NCI-H2227 treated with DMSO at 0.1 percent for 48 hours (cell line): ENCODE results near the gene CD300LG.
A peak's percentile ranks its signal among the peaks of the same experiment; 100 is the strongest.

ENCODE experiments used
- DNase-seq: peaks from one replicate; lab custom pipeline; 2025; lab: John Stamatoyannopoulos, UW

The CD300LG gene

DNA sequence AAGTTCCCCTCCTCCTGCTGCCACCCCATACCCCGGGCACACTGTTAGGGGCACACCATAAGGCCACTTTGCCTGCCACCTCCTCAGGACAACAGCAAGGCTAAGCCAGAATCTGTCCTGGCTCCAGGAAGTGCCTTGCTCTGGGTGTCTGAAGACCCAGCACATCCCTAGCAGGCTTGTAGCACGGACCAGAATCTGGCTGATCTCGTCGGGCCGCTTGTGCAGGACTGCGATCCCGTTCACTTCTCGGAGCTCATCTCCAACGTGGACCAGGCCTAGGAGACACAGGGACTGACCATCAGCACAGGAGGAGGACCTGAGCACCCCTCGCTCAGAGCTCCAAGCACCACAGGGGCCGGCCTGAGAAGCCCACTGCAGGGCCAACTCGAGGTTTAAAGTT, 21.4 kb upstream of the CD300LG start:
- DNase-seq: no peak

DNA sequence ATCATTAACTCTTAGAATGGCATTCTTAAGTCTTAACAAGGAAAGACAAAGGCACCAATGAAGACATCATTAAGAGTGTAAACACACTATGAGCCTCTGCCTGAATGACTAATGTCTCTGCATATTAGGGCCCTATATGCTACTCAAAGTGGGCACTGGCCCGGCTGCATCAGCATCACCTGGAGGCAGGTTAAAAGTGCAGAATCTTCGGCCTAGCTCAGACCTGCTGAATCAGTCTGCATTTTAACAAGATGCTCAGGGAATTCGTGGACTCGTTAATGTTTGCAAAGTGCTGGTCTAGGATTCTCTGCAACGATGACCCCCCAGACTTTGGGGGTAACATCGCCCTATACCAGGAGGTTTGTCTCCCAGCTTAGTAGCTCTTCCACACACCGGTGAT, 20.8 kb upstream of the CD300LG start:
- DNase-seq: no peak

DNA sequence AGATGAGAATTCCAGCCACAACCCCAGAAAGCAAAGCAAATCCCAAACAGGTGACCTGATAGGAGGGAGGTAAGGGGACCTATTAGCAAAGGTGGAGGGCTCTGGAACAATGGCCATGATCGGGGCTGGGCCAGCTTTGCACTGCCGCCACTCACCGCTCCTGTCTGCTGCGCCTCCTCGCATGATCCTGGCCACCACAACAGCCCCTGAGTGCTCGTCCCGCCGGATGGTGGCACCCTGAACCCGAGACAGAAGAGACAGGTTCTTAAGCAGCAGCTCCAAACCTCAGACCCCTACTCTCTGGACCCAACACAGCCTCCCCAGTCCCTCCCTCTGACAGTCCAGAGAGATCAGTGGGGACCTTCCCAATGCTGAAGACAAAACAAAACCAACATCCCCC, 19.4 kb upstream of the CD300LG start:
- DNase-seq: no peak

DNA sequence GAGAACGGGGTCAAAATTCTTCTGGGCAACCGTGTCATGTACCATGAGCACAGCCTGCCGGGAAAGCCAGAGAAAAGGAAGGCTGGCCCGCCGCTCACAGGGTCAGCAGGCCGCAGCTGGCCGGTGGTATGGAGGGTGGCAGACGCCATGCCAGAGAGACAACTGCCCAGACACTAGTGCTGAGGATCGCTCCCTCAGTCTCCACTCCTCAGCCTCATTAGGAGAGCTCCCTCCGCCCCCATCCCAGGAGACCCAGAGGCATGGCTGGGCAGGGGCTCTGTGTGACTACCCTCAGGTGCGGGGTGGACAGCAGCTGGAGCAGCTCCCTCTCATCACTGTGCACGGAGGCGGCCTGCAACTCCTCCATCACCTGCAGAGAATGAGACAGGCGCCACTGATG, 17.2 kb upstream of the CD300LG start:
- DNase-seq: no peak

DNA sequence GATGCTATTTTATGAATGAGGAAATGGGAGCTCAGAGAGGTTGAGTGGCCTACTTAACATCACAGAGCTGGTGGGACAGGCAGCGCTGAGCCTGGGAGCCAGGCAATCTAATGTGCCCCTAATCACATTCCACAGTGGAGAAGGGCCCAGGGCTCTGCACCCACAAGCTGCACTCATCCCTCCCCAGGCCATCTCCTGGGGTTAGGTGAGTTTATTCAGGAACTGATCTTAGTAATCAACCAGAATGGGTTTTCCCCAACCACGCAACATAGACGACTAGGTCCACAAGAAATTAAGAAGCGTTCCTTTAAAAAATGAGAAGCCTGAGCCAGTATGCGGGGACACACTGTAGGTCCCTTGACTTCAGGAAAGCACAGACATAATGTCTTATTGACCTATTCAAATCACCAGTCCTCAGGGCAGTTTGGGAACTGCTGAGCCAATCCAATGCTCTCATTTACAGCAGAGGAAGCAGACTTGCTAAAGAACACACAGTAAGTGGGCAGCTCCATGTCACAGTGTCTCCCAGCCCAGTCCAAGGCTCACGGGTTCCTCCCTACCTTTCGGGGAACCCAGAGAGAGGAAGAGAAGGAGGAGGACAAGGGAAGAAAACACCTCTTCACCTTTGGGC, 16.4 kb upstream of the CD300LG start:
- DNase-seq: no peak

DNA sequence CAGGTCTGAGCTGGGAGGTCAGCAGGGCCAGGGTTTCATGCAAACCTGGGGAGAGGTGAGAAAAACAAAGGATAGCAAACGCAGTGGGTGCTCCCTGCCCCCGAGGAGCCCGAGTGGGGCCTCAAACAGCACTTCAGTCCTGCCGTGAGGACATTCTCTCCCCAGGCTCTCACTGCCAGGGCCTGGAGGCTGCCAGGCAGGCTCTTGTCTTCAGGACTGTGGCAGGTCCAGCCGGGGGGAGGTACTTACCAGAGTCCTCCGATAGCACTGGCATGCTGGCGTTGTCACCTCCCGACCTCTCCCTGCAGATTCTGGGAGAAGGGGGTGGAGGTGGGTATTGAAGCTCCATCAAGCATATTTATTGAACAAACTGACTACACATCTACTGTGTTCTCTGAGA, 15.3 kb upstream of the CD300LG start:
- DNase-seq: no peak

DNA sequence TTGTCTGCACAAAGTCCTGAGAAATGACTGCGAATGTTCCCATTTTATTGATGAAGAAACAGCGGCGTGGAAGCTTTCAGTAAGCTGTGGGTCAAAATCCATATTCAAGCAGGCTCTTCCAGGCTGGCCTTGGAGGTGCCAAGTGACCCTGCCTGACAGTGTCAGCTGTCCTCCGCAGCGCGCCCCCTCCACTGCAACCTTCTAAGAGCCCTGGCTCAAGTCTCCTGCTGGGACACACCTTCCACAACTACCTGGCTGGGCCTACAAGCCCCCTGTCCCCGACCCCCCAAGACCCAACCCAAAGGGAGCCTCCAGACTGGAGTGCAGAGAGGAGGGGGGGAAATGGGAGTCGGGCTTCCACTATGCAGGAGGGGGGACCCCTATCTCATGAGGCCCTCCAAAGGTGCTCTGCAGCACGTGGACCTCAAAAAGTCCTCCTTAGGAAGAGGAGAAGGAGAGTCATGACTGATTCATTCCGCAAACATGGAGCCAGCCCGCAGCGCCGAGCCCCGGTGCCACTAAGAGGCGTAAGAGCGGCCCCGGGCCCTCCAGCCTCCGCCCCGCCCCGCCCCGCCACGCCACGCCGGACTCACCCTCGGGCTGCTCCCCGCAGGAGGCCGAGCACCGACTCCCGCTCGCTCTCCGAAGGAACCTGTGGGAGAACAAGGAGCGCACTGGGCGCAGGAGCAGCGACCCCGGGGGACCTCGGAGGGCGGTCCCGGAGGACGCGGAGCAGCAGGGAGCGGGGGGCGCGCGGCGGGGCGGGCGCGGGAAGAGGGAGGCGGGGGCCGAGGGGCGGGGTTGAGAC, 14.6 kb upstream of the CD300LG start:
- DNase-seq: no peak

DNA sequence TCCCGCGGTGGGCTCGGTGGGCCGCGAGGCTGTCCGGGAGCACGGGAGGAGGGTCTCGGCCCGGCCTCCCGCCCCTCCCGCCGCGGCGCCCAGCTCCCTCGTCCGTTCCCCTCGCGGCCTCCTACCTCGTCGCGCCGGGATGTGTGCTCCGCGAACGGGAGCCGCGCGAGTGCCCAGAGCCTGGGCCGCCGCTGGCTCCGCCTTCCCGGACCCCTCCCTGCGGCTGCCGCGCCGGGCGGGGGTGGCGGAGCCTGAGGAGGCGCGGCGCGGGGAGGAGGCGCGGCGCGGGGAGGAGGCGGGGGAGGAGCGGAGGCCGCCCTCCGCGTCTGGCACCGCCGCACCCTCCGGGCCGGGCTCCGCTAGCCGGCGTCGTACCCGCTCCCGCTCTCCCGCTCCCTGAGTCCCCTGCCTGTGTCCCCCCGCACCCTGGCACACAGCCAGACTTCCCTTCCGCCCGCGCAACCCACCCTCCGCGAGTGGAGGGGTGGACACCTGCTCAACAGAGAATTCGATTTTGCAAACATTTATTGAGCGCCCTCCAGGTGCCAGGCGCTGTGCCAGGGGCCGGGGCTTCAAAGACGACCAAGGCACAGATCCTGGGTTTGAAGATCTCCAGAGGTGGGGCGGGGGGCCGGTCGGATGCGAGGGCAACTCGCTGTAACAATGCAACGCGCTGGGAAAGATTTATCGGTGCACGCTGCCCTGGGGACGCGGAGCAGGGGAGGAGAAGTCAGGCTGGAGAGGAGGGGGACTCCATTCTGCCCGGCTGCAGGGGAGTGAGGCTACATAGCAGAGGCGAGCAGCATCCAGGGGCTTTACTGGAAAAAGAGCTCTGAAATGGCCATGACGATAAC, 13.8 kb upstream of the CD300LG start, which contains the start of gene MPP3:
TSS of gene MPP3 (minus strand) at position 171 of the 854 bp plus-strand sequence. CDS start 1,240 bp downstream, outside the sequence.
- peak; percentile 75 for DNase-seq

DNA sequence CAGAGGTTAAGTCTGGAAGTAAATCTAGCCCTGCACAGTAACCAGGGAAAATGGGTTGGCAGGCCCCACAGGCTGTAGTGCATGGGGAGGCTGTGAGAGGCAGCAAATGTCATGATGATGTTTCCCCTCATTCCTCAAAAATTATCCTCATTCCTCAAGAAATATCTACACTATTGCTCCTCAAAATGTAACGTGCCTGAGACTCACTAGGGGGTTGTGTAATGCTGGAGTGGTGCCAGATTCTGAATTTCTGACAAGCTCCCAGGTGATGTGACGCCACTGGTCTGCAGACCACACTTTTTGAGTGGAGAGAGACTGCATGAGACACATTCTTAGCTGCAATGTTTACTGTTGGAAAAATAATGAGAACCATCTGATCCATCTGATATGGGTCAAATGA, 12.9 kb upstream of the CD300LG start:
- no peak for DNase-seq

DNA sequence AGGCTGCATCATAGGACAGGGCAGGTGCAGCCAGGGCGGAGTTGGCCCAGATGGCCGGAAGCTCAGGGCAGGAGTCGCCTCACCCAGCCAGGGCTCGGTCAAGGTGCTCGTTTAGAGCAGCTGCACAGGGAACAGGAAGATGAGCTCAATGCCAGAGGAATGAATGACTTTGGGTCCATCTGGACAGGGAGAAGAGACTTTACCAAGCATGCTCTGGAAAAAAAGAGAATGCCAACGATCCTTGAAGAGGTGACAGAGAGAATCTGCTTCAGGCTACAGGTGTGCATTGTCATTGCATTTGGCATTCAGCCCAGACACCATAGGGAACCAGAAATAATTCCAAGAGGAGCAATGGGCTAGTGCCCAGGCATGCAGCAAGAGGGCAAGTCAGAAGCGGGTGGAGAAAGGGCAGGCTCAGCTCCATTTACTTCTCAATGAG, 7.3 kb upstream of the CD300LG start:
- DNase-seq: peak; percentile 59

DNA sequence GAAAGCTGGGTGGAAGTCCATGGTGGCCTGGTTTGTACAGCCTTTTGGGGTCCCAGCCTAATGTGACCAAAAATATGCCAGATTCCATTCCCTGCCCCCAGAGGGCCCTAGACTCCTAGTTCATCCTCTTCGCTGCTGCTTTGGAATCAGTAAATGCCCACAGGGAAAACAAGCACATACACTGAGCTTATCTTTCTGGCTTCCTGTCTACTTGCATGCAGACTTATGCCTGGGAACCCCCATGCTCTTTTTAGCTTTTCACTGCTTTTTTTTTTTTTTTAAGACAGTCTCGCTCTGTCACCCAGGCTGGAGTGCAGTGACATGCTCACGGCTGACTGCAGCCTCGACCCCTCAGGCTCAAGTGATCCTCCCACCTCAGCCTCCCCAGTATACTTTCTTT, 6.2 kb upstream of the CD300LG start:
- peak; percentile 3 for DNase-seq

DNA sequence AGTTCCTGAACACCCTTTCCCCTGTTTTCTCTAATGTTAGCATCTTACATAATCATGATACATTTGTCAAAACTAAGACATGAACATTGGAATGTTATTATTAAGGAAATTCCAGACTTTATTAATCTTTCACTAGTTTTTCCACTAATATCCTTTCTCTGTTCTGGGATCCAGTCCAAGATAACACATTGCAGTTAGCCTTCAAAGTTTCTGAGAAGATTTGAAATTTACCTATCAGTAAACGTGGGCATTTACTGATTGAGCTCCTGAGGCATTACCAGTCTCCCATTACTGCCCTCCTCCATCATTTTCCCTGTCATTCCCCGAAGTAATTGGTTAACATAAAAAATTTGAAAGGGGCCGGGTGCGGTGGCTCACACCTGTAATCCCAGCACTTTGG, 5.7 kb upstream of the CD300LG start:
- no peak for DNase-seq

DNA sequence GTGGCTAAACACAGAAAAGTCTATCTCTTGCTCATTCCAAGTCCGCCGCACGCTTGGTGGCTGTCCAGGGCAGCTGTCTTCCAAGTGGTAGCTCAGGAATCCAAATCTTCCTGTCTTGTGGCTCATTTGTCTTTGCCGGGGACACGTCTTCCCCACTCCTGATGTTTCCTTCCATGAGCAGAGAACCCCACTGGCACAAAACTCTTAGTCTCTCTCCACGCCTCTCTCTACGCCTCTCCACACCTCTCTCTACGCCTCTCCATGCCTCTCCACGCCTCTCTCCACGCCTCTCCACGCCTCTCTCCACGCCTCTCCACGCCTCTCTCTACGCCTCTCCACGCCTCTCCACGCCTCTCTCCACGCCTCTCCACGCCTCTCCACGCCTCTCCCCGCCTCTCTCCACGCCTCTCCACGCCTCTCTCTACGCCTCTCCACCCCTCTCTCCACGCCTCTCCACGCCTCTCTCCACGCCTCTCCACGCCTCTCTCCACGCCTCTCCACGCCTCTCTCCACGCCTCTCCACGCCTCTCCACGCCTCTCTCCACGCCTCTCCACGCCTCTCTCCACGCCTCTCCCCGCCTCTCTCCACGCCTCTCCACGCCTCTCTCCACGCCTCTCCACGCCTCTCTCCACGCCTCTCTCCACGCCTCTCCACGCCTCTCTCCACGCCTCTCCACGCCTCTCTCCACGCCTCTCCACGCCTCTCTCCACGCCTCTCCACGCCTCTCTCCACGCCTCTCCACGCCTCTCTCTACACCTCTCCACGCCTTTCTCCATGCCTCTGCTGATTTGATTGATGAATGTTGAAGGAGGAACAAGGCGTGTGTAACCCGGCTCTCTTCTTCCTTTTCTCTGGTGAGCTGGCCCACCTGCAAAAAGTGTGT, 4.6 kb upstream of the CD300LG start:
- peak; percentile 38 for DNase-seq

DNA sequence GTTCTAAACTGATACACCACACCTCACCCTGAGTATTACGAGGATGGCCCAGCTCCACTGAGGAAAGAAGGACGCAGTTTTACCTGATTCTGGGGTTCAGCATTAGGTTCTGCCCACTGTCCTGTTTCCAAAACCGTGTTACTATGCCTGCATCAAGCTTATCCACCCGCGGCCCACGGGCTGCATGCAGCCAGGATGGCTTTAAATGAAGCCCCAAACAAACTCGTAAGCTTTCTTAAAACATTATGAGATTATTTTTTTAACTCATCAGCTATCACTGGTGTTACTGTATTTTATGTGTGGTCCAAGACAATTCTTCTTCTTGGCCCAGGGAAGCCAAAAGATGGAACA, 4.0 kb upstream of the CD300LG start:
- DNase-seq: no peak

DNA sequence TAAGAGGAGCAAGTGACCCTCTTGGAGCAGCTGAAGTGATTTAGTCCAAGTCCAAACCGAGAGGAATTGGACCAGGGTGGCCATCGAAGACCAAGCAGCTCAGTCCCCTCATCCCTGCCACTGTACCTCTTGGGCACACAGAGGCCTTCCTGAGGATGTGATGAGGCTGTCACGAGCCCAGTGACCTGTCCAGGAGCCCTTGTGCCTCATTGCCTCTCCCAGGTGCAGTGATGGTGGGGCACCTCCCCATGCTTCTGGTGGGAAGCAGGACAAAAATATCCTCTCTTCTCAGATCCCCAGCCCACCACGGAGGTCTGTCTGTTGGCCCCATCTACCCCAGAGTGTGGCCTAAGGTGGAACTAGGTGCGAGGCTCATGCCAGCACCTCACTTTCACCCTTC, 2.7 kb upstream of the CD300LG start:
- no peak for DNase-seq

DNA sequence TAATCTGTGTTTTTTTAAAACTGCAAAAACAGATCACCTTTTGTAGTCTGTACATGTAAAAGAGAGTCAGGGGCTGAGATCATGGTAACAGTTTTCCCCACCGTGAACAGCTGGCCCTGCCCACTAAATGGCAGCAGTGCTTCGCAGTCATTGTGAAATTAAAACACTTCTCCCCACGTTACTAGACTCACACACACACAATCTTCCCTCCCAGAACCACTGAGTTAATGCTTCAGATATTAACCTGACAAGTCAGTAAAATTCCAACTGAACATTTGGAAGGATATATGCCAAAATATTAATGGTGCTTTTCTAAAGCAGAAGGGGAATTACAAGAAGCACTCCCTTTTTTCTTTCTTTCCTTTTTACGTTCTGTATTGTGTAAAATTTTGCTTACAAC, 1.2 kb upstream of the CD300LG start:
- no peak for DNase-seq

DNA sequence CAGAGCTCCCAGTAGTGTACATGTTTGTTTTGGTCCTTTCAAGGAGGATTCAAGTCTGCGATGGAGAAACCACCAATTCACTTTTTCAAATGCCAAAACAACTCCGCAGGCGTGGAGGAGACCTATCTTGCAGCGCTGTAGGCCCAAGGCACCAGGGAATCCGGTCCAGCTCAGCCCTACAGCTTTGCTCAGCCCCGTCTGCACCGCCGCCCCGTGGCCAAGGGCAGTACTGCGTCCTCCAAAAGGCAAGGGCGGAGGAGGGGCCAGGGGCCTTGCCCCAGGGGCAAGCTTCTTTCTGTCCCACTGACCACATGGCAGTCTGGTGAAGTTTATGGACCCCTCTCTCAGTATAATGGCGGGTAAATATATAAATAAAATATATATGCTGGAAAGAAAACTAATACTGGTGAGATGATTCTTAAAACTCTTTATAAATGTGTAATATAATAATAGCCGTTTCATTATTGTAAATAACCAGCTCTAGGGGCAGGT, 709 bp upstream of the CD300LG start:
- peak; percentile 66 for DNase-seq

DNA sequence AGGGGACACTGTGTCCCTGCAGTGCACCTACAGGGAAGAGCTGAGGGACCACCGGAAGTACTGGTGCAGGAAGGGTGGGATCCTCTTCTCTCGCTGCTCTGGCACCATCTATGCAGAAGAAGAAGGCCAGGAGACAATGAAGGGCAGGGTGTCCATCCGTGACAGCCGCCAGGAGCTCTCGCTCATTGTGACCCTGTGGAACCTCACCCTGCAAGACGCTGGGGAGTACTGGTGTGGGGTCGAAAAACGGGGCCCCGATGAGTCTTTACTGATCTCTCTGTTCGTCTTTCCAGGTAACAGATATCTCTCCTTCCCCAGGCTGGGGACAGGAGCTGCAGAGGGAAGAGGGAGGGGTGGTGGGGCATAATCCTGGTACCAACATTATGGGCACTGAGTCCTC, 1.6 kb downstream of the CD300LG start:
- no peak for DNase-seq

DNA sequence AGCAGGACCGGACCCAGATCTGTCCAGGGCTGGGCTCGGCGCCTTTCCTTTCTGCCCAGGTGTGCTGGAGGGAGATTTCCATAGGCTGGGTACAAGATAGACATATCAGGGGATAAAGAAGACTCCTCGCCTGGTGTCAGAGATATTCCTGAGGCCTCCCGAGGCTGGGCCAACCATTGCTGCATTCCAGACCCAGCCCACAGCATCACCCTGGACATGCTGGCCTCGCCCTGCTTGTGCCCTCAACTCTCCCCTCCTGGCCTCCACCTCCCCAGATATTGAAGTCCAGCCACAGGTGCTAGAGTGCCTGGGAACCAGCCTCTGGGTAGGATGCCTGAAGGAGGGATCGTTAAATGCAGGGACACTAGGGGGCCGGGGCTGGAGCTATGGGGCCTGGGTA, 2.1 kb downstream of the CD300LG start:
- no peak for DNase-seq

DNA sequence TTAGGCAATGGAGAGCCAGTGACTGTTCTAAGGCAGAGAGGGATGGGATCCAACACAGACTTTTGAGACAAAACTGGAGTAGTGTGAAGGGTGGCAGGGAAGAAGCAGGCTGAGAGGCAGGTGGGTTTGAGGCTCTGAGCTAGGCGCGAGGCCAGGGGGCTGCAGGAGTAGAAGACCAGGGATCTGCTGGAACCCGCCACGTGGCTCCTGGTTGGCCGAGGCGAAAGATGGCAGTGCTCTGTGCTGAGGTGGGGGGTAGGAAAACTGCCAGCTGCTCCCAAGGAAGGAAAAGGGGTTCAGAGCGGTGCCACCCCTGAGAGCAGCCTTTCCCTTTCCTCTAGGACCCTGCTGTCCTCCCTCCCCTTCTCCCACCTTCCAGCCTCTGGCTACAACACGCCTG, 5.6 kb downstream of the CD300LG start:
- DNase-seq: no peak

DNA sequence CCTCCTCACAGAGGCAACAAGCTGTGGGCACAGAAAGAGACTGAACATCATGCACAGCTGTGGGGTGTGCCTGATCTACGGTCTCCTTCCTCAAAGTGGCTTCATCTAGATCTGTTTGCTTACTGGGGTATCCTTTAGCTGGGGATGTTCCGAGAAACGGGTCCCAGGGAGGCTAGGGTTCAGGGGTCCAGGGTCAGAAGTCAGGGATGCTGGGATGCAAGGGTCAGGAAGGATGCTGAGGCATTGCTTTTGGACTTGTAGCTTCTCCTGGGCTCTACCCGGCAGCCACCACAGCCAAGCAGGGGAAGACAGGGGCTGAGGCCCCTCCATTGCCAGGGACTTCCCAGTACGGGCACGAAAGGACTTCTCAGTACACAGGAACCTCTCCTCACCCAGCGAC, 6.6 kb downstream of the CD300LG start:
- DNase-seq: no peak

DNA sequence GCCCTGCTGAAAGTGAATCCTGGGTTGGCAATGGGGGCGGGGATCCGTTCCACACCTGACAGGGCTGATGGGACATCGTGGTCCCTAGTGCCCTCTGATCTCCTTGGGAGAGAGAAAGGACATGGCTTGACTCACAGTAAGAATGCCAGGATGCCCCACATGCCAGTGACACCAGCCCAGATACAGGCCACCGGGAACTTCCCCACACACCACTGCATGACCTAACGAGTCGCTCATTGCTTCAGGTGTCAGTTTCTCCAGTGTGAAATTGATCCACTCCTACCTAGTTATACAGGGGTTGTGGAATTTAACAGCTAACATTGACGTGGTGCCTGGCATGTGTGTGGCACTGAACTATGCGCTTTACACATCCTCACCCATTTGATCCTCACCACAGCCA, 7.5 kb downstream of the CD300LG start:
- no peak for DNase-seq
